Osteoblast (primary cell): ENCODE measurements around the gene REG3A. TPM values are rescaled to one million over a fixed set of nuclear protein-coding genes. Genes with fewer than 3 reads are reported as not detected.

Experiments
- DNase-seq: peaks from one replicate; pipeline ENCODE4 v3.0.0; 2011; ENCODE audit warnings: low spot score, mixed read lengths; ENCODE audit not compliant: insufficient read length; ENCODE audit errors: missing footprints
- H2AFZ ChIP-seq: 2 replicates; pipeline ENCODE4 v1.6.0; 2011; ENCODE audit warnings: mild to moderate bottlenecking, low read length
- H3K27ac ChIP-seq: 2 replicates; pipeline ENCODE4 v1.5.1; 2011; ENCODE audit warnings: mild to moderate bottlenecking, low read depth, low read length, moderate library complexity
- H3K27me3 ChIP-seq: 2 replicates; pipeline ENCODE4 v1.6.0; 2012; ENCODE audit warnings: mild to moderate bottlenecking, control low read depth, inconsistent platforms, low read length, moderate library complexity; ENCODE audit not compliant: insufficient read depth
- H3K36me3 ChIP-seq: 2 replicates; pipeline ENCODE4 v1.5.1; 2011; ENCODE audit warnings: mild to moderate bottlenecking, low read length, control low read depth, moderate library complexity; ENCODE audit not compliant: insufficient read depth
- H3K4me1 ChIP-seq: 2 replicates; pipeline ENCODE4 v1.5.1; 2011; ENCODE audit warnings: mild to moderate bottlenecking, low read length, control low read depth, moderate library complexity; ENCODE audit not compliant: insufficient read depth
- H3K4me2 ChIP-seq: 2 replicates; pipeline ENCODE4 v1.6.0; 2011; ENCODE audit warnings: mild to moderate bottlenecking, low read length; ENCODE audit not compliant: insufficient read depth
- H3K4me3 ChIP-seq: fragments of 200-600 bp; sonication (generic); 3 replicates; pipeline ENCODE4 v1.5.1; 2012; ENCODE audit warnings: mild to moderate bottlenecking, low read length, inconsistent platforms; ENCODE audit not compliant: insufficient read depth
- H3K79me2 ChIP-seq: 2 replicates; pipeline ENCODE4 v1.6.0; 2012; ENCODE audit warnings: mild to moderate bottlenecking, low read length, control low read depth, inconsistent platforms; ENCODE audit not compliant: insufficient read depth
- H3K9me3 ChIP-seq: 2 replicates; pipeline ENCODE4 v1.5.1; 2011; ENCODE audit warnings: low read depth, low read length, control low read depth
- H4K20me1 ChIP-seq: 2 replicates; pipeline ENCODE4 v1.6.0; 2012; ENCODE audit warnings: mild to moderate bottlenecking, low read length, control low read depth; ENCODE audit not compliant: insufficient read depth
- total RNA-seq: library from RNA; depleted of rRNA; stranded (reverse); fragments of >200 nt; gene quantifications from 2 replicates; pipeline ENCODE4 v1.2.3, GENCODE V29; 2012
- TF ChIP-seq, protein P1 (sequence below): IDR thresholded peaks from 2 replicates; pipeline ENCODE4 v1.5.1; 2011; ENCODE audit warnings: mild to moderate bottlenecking, low read depth, low read length, moderate library complexity; ENCODE audit errors: extremely low read depth

REG3A gene
- total RNA-seq, 1 donor, result not detected

DNA sequence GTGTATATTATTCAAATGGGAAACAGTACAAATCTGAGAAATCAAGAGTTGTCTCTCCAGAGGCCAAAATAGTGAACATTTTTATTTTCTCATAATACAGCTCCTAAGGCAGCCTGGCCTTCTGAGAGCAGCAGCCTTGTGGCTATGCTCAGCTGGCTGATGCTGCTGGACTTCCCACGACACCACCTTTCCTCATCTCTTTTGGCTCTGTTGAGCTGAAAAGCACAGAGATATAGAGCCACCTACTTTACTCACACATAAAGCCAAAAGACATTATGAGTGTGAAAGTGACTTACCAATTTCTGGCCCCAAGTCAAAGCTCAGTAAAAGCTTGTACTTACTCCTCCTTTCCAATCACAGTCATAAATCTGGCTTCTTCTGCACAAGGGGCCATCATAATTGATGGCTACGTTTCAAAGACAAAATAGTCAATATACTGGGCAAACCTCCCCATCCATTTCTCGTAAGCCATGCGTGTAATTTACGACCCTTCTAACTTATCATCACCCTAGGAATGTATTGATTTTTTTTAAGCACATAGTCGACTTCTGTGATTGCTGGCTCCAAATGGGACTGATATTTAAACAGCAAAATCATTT lies 18.6 kb upstream of the REG3A start:
- no peaks in the 10 kb centered on the region for H3K36me3 ChIP-seq
- no peak overlapping the region for H2AFZ ChIP-seq
- H3K4me1 ChIP-seq, result no peaks in the 10 kb centered on the region
- no peaks in the 10 kb centered on the region for H4K20me1 ChIP-seq
- no peak overlapping the region for H3K4me2 ChIP-seq
- no peak for DNase-seq
- no peaks in the 10 kb centered on the region for H3K27me3 ChIP-seq
- H3K4me3 ChIP-seq, result no peak overlapping the region
- peaks cover 4% of the 10 kb centered on the region for H3K9me3 ChIP-seq
- no peaks in the 10 kb centered on the region for H3K79me2 ChIP-seq
- TF ChIP-seq, protein P1, sequence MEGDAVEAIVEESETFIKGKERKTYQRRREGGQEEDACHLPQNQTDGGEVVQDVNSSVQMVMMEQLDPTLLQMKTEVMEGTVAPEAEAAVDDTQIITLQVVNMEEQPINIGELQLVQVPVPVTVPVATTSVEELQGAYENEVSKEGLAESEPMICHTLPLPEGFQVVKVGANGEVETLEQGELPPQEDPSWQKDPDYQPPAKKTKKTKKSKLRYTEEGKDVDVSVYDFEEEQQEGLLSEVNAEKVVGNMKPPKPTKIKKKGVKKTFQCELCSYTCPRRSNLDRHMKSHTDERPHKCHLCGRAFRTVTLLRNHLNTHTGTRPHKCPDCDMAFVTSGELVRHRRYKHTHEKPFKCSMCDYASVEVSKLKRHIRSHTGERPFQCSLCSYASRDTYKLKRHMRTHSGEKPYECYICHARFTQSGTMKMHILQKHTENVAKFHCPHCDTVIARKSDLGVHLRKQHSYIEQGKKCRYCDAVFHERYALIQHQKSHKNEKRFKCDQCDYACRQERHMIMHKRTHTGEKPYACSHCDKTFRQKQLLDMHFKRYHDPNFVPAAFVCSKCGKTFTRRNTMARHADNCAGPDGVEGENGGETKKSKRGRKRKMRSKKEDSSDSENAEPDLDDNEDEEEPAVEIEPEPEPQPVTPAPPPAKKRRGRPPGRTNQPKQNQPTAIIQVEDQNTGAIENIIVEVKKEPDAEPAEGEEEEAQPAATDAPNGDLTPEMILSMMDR, result no peak
- H3K27ac ChIP-seq, result no peak overlapping the region

- Histone ChIP-seq H3K4me3 (no peak overlapping the region), H3K9me3 (peaks cover 3% of the 10 kb centered on the region), H3K4me2 (no peak overlapping the region), H3K27ac (no peak overlapping the region), H2AFZ (no peak overlapping the region), H4K20me1 (no peaks in the 10 kb centered on the region), H3K36me3 (no peaks in the 10 kb centered on the region), H3K4me1 (no peaks in the 10 kb centered on the region), H3K79me2 (no peaks in the 10 kb centered on the region), H3K27me3 (no peaks in the 10 kb centered on the region)
- DNase-seq, result no peak
- TF ChIP-seq, protein P1, result no peak
Observed at GRCh38 chr2:79171348-79171958, 11.9 kb upstream of the REG3A start.

- Histone ChIP-seq H3K4me3 (no peak overlapping the region), H3K27ac (no peak overlapping the region), H3K36me3 (no peaks in the 10 kb centered on the region), H3K27me3 (no peaks in the 10 kb centered on the region), H3K4me2 (no peak overlapping the region), H4K20me1 (no peaks in the 10 kb centered on the region), H3K4me1 (no peaks in the 10 kb centered on the region), H3K79me2 (no peaks in the 10 kb centered on the region), H3K9me3 (no peaks in the 10 kb centered on the region), H2AFZ (no peak overlapping the region)
- TF ChIP-seq, protein P1, result no peak
- DNase-seq, result no peak
Observed at GRCh38 chr2:79162801-79163200, 3.2 kb upstream of the REG3A start.

DNA sequence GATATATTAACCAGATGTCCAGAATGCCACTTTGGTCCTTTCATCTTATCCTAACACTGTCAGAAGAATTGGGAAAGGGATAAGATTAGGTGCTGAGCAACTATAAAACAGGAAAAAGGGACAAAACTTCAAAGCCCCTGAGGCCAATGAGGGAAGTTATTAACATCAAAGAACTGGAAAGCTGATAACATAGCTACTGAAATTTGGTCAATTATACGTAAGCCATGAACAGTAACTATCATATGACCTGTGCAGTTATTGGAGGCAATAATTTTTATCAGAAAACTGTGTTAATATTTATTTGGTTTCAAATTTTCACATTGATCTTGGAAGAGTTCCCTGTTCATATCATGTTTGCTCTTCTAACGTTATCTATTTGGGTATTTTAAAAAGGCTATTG lies 2.6 kb upstream of the REG3A start:
- Histone ChIP-seq H3K9me3 (no peaks in the 10 kb centered on the region), H3K36me3 (no peaks in the 10 kb centered on the region), H3K27ac (no peak overlapping the region), H3K79me2 (no peaks in the 10 kb centered on the region), H2AFZ (no peak overlapping the region), H3K27me3 (no peaks in the 10 kb centered on the region), H4K20me1 (no peaks in the 10 kb centered on the region), H3K4me2 (no peak overlapping the region), H3K4me1 (no peaks in the 10 kb centered on the region), H3K4me3 (no peak overlapping the region)
- DNase-seq, result no peak
- TF ChIP-seq, protein P1, result no peak
